Liver (tissue), 9 donors: Measurements from ENCODE around the gene DAAM1. TPM values are rescaled to one million over a fixed set of nuclear protein-coding genes. Genes with fewer than 3 reads are reported as not detected.

Experiments
- DNase-seq: peaks from one replicate; pipeline ENCODE4 v3.0.0-alpha.2; 2017; ENCODE audit warnings: low spot score
- H3K27ac ChIP-seq, 2 donors: one replicate each; pipeline ENCODE4 v1.7.0; 2013; ENCODE audit warnings: inconsistent platforms in 2 of 2, low read length in 2 of 2, control low read depth in 1 of 2, low read depth in 1 of 2, mild to moderate bottlenecking in 1 of 2
- H3K27me3 ChIP-seq, 4 donors: one replicate each; pipeline versions ENCODE4 v1.6.1 to v1.7.0; 2013; ENCODE audit warnings: low read length in 3 of 4, inconsistent platforms in 1 of 4, mild to moderate bottlenecking in 1 of 4, moderate library complexity in 1 of 4; ENCODE audit not compliant: control insufficient read depth in 4 of 4, insufficient read depth in 4 of 4
- H3K36me3 ChIP-seq, 4 donors: one replicate each; pipeline versions ENCODE4 v1.6.1 to v1.7.0; 2013; ENCODE audit warnings: low read length in 3 of 4, mild to moderate bottlenecking in 3 of 4, low read depth in 1 of 4, moderate library complexity in 1 of 4; ENCODE audit not compliant: control insufficient read depth in 4 of 4, insufficient read depth in 3 of 4
- H3K4me1 ChIP-seq, 4 donors: one replicate each; pipeline versions ENCODE4 v1.6.1 to v1.7.0; 2013; ENCODE audit warnings: low read length in 3 of 4, mild to moderate bottlenecking in 3 of 4, moderate library complexity in 1 of 4; ENCODE audit not compliant: control insufficient read depth in 4 of 4, insufficient read depth in 4 of 4
- H3K4me3 ChIP-seq, 3 donors: one replicate each; pipeline versions ENCODE4 v1.6.1 to v1.7.0; 2013; ENCODE audit warnings: low read length in 3 of 3, control low read depth in 1 of 3, low read depth in 1 of 3, mild to moderate bottlenecking in 1 of 3
- H3K9ac ChIP-seq, 2 donors: one replicate each; pipeline ENCODE4 v1.7.0; 2013; ENCODE audit warnings: low read length in 2 of 2, mild to moderate bottlenecking in 2 of 2, moderate library complexity in 2 of 2, control low read depth in 1 of 2, low read depth in 1 of 2
- H3K9me3 ChIP-seq, 4 donors: one replicate each; pipeline versions ENCODE4 v1.6.1 to v1.7.0; 2013; ENCODE audit warnings: low read length in 3 of 4; ENCODE audit not compliant: control insufficient read depth in 4 of 4
- EGR1 ChIP-seq, 2 donors: IDR thresholded peaks; 2 replicates each; pipeline ENCODE4 v1.6.1; 2016 to 2018; ENCODE audit warnings: antibody characterized with exemption in 2 of 2, low read depth in 2 of 2
- FOXA1 ChIP-seq: IDR thresholded peaks from 2 replicates; pipeline ENCODE4 v1.6.1; 2016; ENCODE audit warnings: antibody characterized with exemption
- FOXA2 ChIP-seq: IDR thresholded peaks from 2 replicates; pipeline ENCODE4 v1.6.1; 2016; ENCODE audit warnings: antibody characterized with exemption
- GABPA ChIP-seq, 2 donors: IDR thresholded peaks in 1 of 2; conservative IDR thresholded peaks in 1 of 2; 2 replicates each; pipeline ENCODE4 v1.6.1; 2016; ENCODE audit warnings: antibody characterized with exemption in 2 of 2, mild to moderate bottlenecking in 1 of 2, moderate library complexity in 1 of 2
- HNF4A ChIP-seq, 2 donors: conservative IDR thresholded peaks; 2 replicates each; pipeline ENCODE4 v1.6.1; 2016; ENCODE audit warnings: antibody characterized with exemption in 2 of 2, mild to moderate bottlenecking in 2 of 2
- HNF4G ChIP-seq: IDR thresholded peaks from 2 replicates; pipeline ENCODE4 v1.6.1; 2016; ENCODE audit warnings: antibody characterized with exemption
- JUND ChIP-seq, 2 donors: IDR thresholded peaks; 2 replicates each; pipeline ENCODE4 v1.6.1; 2016; ENCODE audit warnings: antibody characterized with exemption in 2 of 2
- NR2F2 ChIP-seq: IDR thresholded peaks from 2 replicates; pipeline ENCODE4 v1.6.1; 2016; ENCODE audit warnings: antibody characterized with exemption
- RAD21 ChIP-seq, 2 donors: IDR thresholded peaks; 2 replicates each; pipeline ENCODE4 v1.6.1; 2016; ENCODE audit warnings: antibody characterized with exemption in 2 of 2, mild to moderate bottlenecking in 2 of 2
- RXRA ChIP-seq, 2 donors: IDR thresholded peaks; 2 replicates each; pipeline ENCODE4 v1.6.1; 2017 to 2018; ENCODE audit warnings: antibody characterized with exemption in 2 of 2, mild to moderate bottlenecking in 1 of 2
- SP1 ChIP-seq: IDR thresholded peaks from 2 replicates; pipeline ENCODE4 v1.6.1; 2018; ENCODE audit warnings: antibody characterized with exemption, mild to moderate bottlenecking
- TAF1 ChIP-seq: conservative IDR thresholded peaks from 2 replicates; pipeline ENCODE4 v1.6.1; 2016; ENCODE audit warnings: antibody characterized with exemption, mild to moderate bottlenecking
- YY1 ChIP-seq: IDR thresholded peaks from 2 replicates; pipeline ENCODE4 v1.6.1; 2016; ENCODE audit warnings: antibody characterized with exemption, mild to moderate bottlenecking
- WGBS: extraction: QIAGEN DNeasy Blood & Tissue Kit; methylation state at CpG from one replicate; pipeline ENCODE4 v1.1.7; 2013; 5-methylcytosine and 5-hydroxymethylcytosine counted together
- polyA plus RNA-seq, 2 donors: library from polyadenylated mRNA; stranded (reverse) in 1 of 2; unstranded in 1 of 2; fragments of 200-250 nt in 1 of 2; fragments of >200 nt in 1 of 2; fragmentation: Nextera tagmentation in 1 of 2; extraction: Ambion mirVana in 1 of 2; gene quantifications; one replicate each; pipeline versions ENCODE4 v1.2.1 to v1.2.3, GENCODE V29; 2013 to 2015
- total RNA-seq, 2 donors: library from RNA; depleted of rRNA; stranded (reverse); fragments of >200 nt; gene quantifications; one replicate each; pipeline ENCODE4 v1.2.3, GENCODE V29; 2014
- TF ChIP-seq, protein P1 (sequence below): IDR thresholded peaks from 2 replicates; pipeline ENCODE4 v1.6.1; 2016; ENCODE audit warnings: antibody characterized with exemption, mild to moderate bottlenecking
- TF ChIP-seq, protein P2 (sequence below): fragments of 150-350 bp; IDR thresholded peaks from 2 replicates; pipeline ENCODE4 v1.5.1; 2017; ENCODE audit warnings: improper control_type of control experiment, low read depth, low read length; ENCODE audit not compliant: missing input control
- TF ChIP-seq, protein P3 (sequence below): IDR thresholded peaks from 2 replicates; pipeline ENCODE4 v1.6.1; 2016; ENCODE audit warnings: antibody characterized with exemption
- TF ChIP-seq, protein P4 (sequence below): IDR thresholded peaks from 2 replicates; pipeline ENCODE4 v1.6.1; 2016; ENCODE audit warnings: antibody characterized with exemption
- TF ChIP-seq, protein P5 (sequence below): IDR thresholded peaks from 2 replicates; pipeline ENCODE4 v1.6.1; 2016; ENCODE audit warnings: antibody characterized with exemption
- donor health status: healthy.
- donor health status: healthy.
- donor health status: healthy.
- donor health status: healthy.
- donor health status: healthy.

Gene DAAM1
- total and polyA plus RNA-seq, 4 donors = 9.5 to 28.4 (median 18.5) TPM

DNA sequence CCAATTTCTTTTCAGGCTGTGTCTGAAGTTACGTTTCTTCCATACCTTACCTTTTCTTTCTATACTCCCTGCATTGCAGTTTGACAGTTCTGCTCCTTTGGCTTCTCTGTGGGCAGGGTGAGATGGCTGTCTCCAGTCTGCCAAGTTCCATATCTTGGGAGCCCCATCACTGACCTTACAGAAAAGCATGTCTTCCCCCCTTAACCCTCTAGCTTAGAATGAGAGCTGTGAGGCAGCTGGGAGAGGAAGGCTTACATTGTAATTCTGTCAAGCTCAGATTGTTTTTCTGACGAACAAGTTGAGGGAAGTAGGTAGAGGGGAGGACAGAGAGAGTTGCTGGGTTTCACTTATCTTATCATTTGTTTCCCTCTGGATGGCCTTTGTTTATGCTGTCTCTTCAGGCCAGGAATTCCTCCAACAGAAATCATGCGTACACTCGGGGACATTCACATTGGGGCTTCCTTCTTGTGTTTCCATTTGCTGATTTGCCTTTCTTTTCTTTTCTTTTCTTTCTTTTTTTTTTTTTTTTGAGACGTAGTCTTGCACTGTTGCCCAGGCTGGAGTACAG, 9.3 kb downstream of the DAAM1 start:
- TF ChIP-seq JUND (IDR thresholded peaks at IDR 0.05) = no peak
- no peak for TF ChIP-seq TAF1
- no peak for TF ChIP-seq EGR1 (IDR thresholded peaks at IDR 0.05; ENCODE audit: low read depth in 2 of 2)
- TF ChIP-seq, protein P1, sequence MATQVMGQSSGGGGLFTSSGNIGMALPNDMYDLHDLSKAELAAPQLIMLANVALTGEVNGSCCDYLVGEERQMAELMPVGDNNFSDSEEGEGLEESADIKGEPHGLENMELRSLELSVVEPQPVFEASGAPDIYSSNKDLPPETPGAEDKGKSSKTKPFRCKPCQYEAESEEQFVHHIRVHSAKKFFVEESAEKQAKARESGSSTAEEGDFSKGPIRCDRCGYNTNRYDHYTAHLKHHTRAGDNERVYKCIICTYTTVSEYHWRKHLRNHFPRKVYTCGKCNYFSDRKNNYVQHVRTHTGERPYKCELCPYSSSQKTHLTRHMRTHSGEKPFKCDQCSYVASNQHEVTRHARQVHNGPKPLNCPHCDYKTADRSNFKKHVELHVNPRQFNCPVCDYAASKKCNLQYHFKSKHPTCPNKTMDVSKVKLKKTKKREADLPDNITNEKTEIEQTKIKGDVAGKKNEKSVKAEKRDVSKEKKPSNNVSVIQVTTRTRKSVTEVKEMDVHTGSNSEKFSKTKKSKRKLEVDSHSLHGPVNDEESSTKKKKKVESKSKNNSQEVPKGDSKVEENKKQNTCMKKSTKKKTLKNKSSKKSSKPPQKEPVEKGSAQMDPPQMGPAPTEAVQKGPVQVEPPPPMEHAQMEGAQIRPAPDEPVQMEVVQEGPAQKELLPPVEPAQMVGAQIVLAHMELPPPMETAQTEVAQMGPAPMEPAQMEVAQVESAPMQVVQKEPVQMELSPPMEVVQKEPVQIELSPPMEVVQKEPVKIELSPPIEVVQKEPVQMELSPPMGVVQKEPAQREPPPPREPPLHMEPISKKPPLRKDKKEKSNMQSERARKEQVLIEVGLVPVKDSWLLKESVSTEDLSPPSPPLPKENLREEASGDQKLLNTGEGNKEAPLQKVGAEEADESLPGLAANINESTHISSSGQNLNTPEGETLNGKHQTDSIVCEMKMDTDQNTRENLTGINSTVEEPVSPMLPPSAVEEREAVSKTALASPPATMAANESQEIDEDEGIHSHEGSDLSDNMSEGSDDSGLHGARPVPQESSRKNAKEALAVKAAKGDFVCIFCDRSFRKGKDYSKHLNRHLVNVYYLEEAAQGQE = no peak
- TF ChIP-seq FOXA2 = no peak
- TF ChIP-seq, protein P2, sequence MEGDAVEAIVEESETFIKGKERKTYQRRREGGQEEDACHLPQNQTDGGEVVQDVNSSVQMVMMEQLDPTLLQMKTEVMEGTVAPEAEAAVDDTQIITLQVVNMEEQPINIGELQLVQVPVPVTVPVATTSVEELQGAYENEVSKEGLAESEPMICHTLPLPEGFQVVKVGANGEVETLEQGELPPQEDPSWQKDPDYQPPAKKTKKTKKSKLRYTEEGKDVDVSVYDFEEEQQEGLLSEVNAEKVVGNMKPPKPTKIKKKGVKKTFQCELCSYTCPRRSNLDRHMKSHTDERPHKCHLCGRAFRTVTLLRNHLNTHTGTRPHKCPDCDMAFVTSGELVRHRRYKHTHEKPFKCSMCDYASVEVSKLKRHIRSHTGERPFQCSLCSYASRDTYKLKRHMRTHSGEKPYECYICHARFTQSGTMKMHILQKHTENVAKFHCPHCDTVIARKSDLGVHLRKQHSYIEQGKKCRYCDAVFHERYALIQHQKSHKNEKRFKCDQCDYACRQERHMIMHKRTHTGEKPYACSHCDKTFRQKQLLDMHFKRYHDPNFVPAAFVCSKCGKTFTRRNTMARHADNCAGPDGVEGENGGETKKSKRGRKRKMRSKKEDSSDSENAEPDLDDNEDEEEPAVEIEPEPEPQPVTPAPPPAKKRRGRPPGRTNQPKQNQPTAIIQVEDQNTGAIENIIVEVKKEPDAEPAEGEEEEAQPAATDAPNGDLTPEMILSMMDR = no peak
- TF ChIP-seq, protein P3, sequence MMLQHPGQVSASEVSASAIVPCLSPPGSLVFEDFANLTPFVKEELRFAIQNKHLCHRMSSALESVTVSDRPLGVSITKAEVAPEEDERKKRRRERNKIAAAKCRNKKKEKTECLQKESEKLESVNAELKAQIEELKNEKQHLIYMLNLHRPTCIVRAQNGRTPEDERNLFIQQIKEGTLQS = no peak
- no peak for TF ChIP-seq SP1
- TF ChIP-seq RXRA (IDR thresholded peaks at IDR 0.05) = peak in 1 of 2 donors; percentile 20
- TF ChIP-seq GABPA (IDR thresholded peaks at IDR 0.05 in 1 of 2, conservative IDR thresholded peaks at IDR 0.05 in 1 of 2) = no peak
- TF ChIP-seq FOXA1 = no peak
- TF ChIP-seq NR2F2 = peak; percentile 49
- TF ChIP-seq HNF4G = no peak
- TF ChIP-seq, protein P4, sequence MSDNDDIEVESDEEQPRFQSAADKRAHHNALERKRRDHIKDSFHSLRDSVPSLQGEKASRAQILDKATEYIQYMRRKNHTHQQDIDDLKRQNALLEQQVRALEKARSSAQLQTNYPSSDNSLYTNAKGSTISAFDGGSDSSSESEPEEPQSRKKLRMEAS = no peak
- TF ChIP-seq YY1 = no peak
- TF ChIP-seq, protein P5, sequence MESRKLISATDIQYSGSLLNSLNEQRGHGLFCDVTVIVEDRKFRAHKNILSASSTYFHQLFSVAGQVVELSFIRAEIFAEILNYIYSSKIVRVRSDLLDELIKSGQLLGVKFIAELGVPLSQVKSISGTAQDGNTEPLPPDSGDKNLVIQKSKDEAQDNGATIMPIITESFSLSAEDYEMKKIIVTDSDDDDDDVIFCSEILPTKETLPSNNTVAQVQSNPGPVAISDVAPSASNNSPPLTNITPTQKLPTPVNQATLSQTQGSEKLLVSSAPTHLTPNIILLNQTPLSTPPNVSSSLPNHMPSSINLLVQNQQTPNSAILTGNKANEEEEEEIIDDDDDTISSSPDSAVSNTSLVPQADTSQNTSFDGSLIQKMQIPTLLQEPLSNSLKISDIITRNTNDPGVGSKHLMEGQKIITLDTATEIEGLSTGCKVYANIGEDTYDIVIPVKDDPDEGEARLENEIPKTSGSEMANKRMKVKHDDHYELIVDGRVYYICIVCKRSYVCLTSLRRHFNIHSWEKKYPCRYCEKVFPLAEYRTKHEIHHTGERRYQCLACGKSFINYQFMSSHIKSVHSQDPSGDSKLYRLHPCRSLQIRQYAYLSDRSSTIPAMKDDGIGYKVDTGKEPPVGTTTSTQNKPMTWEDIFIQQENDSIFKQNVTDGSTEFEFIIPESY = no peak
- TF ChIP-seq HNF4A (conservative IDR thresholded peaks at IDR 0.05) = no peak
- peak in 1 of 2 donors; percentile 6 for TF ChIP-seq RAD21 (IDR thresholded peaks at IDR 0.05)
- peak overlapping the region in 1 of 2 donors; percentile 33 for H3K27ac ChIP-seq
- H3K4me1 ChIP-seq = peaks cover 7 to 27% (median 10%) of the 10 kb centered on the region in 4 donors
- no peak overlapping the region for H3K4me3 ChIP-seq
- no peaks in the 10 kb centered on the region for H3K27me3 ChIP-seq
- no peaks in the 10 kb centered on the region for H3K36me3 ChIP-seq
- WGBS = 72% methylated on average over 5 of the region's 5 CpGs
- no peak for DNase-seq
- no peak overlapping the region for H3K9ac ChIP-seq
- H3K9me3 ChIP-seq = no peaks in the 10 kb centered on the region
